HepG2 (cell line): ENCODE results near the gene NRP1.

Experiments used
- BRF2 ChIP-seq: sonication (generic); formaldehyde crosslinking; IDR thresholded peaks from 2 replicates; pipeline ENCODE4 v1.8.1; 2022; ENCODE audit warnings: mild to moderate bottlenecking, missing genetic modification reagents
- CEBPZ ChIP-seq: IDR thresholded peaks from 2 replicates; pipeline ENCODE4 v1.6.1; 2012; ENCODE audit warnings: low read length, improper control_type of control experiment
- EZH2 ChIP-seq: conservative IDR thresholded peaks from 2 replicates; pipeline ENCODE4 v1.6.1; 2012; ENCODE audit warnings: mild to moderate bottlenecking, low read depth, low read length, moderate library complexity
- FOXK1 ChIP-seq: sonication (generic); formaldehyde crosslinking; IDR thresholded peaks from 2 replicates; pipeline ENCODE4 v1.4.0; 2020; ENCODE audit warnings: low read depth, missing genetic modification reagents, borderline replicate concordance
- TCF7L2 ChIP-seq: IDR thresholded peaks from 2 replicates; pipeline ENCODE4 v1.6.1; 2011; ENCODE audit warnings: mild to moderate bottlenecking, low read depth, low read length, moderate library complexity
- THRA ChIP-seq: sonication (generic); formaldehyde crosslinking; IDR thresholded peaks from 2 replicates; pipeline ENCODE4 v1.4.0; 2020; ENCODE audit warnings: missing genetic modification reagents, borderline replicate concordance
- ZNF570 ChIP-seq: sonication (generic); formaldehyde crosslinking; IDR thresholded peaks from 2 replicates; pipeline ENCODE4 v1.4.0; 2020; ENCODE audit warnings: mild to moderate bottlenecking, missing genetic modification reagents, borderline replicate concordance
- TF ChIP-seq, protein P1 (sequence below): sonication (generic); formaldehyde crosslinking; IDR thresholded peaks from 2 replicates; pipeline ENCODE4 v1.5.0; 2020; ENCODE audit warnings: mild to moderate bottlenecking, missing genetic modification reagents, moderate library complexity
- TF ChIP-seq, protein P2 (sequence below): sonication (generic); formaldehyde crosslinking; IDR thresholded peaks from 2 replicates; pipeline ENCODE4 v1.5.0; 2020; ENCODE audit warnings: missing genetic modification reagents

DNA sequence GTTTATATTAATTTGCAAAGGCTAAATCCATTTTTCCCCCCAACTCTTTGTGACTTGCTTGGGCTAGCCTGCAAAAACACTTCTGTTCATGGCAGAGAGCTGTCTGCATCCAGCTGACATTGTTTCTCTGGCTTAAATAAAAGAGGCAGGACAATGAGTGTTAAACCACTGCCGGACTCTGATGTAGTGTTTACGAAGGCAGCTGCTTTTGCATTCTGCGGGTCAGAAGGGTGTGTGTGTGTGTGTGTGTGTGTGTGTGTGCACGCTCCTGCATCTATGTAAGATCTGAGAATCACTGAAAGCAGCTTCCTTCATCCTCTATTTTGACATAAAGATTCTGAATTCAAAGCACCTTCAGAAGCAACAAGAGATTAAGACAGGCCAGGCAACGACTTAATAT is 28.3 kb downstream of the NRP1 start:
- no peak for TF ChIP-seq CEBPZ
- TF ChIP-seq BRF2 (CRISPR knock-in tag) = no peak
- no peak for TF ChIP-seq FOXK1 (CRISPR knock-in tag)
- no peak for TF ChIP-seq THRA (CRISPR knock-in tag)
- TF ChIP-seq, protein P1, sequence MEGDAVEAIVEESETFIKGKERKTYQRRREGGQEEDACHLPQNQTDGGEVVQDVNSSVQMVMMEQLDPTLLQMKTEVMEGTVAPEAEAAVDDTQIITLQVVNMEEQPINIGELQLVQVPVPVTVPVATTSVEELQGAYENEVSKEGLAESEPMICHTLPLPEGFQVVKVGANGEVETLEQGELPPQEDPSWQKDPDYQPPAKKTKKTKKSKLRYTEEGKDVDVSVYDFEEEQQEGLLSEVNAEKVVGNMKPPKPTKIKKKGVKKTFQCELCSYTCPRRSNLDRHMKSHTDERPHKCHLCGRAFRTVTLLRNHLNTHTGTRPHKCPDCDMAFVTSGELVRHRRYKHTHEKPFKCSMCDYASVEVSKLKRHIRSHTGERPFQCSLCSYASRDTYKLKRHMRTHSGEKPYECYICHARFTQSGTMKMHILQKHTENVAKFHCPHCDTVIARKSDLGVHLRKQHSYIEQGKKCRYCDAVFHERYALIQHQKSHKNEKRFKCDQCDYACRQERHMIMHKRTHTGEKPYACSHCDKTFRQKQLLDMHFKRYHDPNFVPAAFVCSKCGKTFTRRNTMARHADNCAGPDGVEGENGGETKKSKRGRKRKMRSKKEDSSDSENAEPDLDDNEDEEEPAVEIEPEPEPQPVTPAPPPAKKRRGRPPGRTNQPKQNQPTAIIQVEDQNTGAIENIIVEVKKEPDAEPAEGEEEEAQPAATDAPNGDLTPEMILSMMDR (CRISPR knock-in tag) = no peak
- TF ChIP-seq EZH2 = no peak
- TF ChIP-seq TCF7L2 = no peak
- no peak for TF ChIP-seq ZNF570 (CRISPR knock-in tag)
- TF ChIP-seq, protein P2, sequence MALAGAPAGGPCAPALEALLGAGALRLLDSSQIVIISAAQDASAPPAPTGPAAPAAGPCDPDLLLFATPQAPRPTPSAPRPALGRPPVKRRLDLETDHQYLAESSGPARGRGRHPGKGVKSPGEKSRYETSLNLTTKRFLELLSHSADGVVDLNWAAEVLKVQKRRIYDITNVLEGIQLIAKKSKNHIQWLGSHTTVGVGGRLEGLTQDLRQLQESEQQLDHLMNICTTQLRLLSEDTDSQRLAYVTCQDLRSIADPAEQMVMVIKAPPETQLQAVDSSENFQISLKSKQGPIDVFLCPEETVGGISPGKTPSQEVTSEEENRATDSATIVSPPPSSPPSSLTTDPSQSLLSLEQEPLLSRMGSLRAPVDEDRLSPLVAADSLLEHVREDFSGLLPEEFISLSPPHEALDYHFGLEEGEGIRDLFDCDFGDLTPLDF (CRISPR knock-in tag) = no peak
